OCI-LY3 (cell line): Measurements from ENCODE around the gene NUDCD3.

Experiments used
- EZH2phosphoT487 ChIP-seq: fragments of 200-600 bp; shearing (Covaris generic); IDR thresholded peaks from 2 replicates; pipeline ENCODE4 v1.6.1; 2018; ENCODE audit warnings: antibody characterized with exemption, mixed run types, low read depth
- TF ChIP-seq, protein P1 (sequence below): fragments of 200-600, 300-600 bp; sonication (generic); IDR thresholded peaks from 2 replicates; pipeline ENCODE4 v1.5.1; 2014; ENCODE audit warnings: antibody characterized with exemption, low read length, low read depth

DNA sequence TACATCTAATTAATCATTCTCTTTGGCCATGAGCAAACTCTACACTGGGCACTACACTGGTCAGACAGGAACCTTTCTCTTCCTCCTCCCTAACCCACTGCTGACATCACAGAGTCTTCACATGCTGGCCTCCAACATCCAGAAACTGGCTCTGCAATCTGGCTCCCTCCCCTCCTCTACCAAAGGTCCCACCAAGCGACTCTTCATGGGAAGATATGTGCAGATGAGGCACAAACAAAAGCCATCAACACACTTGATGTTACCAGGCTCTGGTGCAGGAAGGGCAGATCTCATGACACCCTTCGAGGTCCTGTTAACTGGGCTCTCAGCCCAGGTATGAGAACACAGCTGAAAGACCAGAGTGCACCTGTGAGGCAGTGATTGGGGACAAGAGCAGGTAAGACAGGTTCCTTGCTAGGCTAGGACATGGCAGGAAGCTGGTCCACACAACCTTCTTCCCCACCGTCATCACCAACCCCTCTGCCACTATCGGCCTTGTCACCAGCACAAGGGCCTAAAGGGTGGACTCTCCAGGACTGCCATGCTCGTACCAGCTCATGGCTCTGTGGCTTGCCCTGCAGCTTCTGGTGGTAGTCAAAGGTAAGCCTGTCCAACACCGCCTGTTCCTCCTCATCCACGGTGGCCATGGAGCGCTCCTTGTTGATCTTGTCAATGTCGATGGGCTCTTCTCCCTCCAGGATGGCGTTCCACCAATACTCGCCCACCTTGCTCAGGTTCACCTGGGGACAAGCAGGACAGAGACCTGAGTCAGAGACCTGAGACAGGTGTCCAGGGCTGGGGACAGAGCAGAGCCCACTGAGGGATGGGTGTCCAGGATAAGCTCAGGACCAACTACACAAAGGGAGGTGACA, 98.5 kb downstream of the NUDCD3 start:
- TF ChIP-seq, protein P1, sequence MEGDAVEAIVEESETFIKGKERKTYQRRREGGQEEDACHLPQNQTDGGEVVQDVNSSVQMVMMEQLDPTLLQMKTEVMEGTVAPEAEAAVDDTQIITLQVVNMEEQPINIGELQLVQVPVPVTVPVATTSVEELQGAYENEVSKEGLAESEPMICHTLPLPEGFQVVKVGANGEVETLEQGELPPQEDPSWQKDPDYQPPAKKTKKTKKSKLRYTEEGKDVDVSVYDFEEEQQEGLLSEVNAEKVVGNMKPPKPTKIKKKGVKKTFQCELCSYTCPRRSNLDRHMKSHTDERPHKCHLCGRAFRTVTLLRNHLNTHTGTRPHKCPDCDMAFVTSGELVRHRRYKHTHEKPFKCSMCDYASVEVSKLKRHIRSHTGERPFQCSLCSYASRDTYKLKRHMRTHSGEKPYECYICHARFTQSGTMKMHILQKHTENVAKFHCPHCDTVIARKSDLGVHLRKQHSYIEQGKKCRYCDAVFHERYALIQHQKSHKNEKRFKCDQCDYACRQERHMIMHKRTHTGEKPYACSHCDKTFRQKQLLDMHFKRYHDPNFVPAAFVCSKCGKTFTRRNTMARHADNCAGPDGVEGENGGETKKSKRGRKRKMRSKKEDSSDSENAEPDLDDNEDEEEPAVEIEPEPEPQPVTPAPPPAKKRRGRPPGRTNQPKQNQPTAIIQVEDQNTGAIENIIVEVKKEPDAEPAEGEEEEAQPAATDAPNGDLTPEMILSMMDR: no peak
- no peak for TF ChIP-seq EZH2phosphoT487
